GM10266 (cell line): ENCODE data around the gene EHD3.

Experiments used
- DNase-seq: peaks from one replicate; pipeline ENCODE4 v3.0.0; 2012; ENCODE audit errors: extremely low spot score
- TF ChIP-seq, protein P1 (sequence below): IDR thresholded peaks from 2 replicates; pipeline ENCODE4 v1.5.1; 2012; ENCODE audit warnings: mild to moderate bottlenecking, low read depth; ENCODE audit not compliant: control insufficient read depth, insufficient read depth; ENCODE audit errors: missing control alignments

EHD3 gene

DNA sequence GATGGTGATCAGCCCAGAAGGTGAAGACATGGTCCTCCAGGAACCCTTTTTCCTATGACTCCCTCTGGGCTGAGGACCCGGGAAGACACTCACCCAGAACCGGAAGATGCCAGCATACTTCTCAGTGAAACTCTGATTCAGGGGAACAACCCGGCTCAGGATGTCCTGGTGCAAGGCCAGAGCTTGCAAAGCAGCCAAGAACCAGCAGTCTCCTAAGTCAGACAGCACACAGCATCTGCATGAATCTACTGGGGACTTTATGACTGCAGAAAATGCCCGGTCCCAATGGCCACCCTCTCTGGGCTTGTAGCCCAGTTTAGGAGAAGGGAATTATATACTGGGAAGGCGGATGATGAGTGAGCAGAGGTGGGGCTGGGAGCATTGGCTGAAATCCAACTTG lies 31.9 kb upstream of the EHD3 start:
- TF ChIP-seq, protein P1, sequence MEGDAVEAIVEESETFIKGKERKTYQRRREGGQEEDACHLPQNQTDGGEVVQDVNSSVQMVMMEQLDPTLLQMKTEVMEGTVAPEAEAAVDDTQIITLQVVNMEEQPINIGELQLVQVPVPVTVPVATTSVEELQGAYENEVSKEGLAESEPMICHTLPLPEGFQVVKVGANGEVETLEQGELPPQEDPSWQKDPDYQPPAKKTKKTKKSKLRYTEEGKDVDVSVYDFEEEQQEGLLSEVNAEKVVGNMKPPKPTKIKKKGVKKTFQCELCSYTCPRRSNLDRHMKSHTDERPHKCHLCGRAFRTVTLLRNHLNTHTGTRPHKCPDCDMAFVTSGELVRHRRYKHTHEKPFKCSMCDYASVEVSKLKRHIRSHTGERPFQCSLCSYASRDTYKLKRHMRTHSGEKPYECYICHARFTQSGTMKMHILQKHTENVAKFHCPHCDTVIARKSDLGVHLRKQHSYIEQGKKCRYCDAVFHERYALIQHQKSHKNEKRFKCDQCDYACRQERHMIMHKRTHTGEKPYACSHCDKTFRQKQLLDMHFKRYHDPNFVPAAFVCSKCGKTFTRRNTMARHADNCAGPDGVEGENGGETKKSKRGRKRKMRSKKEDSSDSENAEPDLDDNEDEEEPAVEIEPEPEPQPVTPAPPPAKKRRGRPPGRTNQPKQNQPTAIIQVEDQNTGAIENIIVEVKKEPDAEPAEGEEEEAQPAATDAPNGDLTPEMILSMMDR, result no peak
- DNase-seq, result no peak

DNA sequence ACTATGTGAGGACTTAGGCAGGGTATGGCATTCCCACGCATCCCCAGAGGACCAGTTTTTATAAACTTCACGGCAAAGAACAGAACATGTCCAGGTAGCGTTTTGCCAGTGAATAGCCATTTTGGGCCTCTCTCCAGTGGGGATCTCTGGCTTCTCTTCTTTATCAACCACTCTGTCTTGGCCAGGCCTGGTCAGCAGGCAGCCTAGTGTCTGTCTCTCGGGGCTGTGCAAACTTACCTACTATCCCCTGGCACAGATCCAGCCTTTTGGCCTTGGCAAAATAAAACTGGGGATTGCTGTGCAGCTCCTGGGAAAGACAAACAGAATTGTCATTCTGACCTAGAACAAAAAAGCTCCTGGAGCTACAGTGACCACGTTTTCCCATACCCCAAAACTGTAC lies 31.1 kb upstream of the EHD3 start:
- TF ChIP-seq, protein P1, result no peak
- no peak for DNase-seq

DNA sequence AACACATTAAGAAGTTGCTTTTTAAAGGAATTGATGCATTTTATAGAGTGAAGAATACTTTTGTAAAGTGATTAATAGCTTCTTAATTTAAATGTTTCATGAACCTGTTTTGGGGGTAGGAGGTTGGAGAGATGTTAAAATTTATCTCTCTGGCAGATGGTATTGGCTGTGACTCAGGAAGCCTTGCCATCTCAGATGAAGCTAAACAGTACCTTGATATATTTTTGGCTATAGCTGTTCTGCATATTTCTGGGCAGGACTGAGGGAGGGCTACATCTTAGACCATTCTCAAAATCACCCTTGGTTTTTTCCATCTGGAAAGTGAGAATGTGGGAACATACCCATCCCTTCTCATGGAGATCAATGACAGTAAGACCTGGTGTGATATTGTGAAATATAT lies 30.0 kb upstream of the EHD3 start:
- DNase-seq, result no peak
- TF ChIP-seq, protein P1, result no peak

DNA sequence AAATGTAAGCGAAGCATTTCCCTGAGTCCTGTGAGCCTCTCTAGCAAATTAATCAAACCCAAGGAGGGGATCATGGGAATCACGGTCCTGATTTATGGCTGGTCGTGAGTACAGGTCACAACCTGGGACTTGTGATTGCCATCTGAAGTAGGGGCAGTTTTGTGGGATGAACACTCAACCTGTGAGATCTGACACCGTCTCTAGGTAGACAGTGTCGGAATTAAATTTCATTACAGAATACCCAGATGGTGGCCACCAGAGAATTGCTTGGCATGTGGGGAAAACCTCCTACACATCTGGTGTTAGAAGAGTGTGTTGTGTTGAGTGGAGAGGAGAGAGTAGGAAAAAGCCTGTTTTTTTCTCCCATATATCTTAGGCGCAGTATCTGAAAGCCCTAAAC lies 29.2 kb upstream of the EHD3 start:
- TF ChIP-seq, protein P1, result no peak
- no peak for DNase-seq

DNA sequence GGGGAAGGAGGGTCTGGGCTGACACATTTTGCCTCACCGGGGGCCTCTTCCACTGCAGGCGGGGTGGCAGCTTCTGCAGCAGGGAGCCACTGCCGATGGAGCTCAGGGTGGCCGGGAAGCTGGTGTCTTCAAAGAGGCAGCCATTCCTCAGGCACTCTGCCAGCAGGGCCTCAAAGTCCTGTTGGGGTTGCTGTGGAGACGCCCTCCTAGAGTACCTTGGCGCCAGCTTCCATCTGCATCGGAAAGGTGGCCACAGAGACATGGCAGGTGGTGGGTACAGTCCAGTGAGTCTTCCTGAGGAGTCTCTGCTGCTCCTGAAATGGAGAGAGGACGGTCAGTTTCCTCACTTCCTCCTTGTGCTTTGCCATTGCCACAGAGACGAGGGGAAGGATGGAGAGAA lies 28.8 kb upstream of the EHD3 start:
- DNase-seq, result no peak
- TF ChIP-seq, protein P1, result no peak

DNA sequence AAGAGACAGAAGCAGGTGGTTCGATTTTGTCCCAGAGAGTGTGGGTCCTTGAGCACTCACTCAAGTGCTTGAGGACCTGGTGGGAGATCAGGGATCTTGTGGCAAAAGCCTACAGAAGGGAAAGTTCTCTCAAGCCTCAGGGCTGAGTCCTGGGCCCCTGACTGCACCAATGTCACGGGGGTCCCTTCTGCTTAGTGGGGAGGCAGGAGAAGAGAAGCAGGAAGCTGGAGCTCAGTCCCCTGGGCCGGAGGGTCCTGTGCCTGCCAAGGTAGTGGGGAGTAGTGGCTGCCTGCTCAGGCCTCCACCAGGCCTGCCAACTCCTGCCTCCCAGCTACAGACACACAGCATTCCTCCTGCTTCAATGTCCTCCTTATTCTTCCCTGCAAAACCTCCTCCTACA lies 28.3 kb upstream of the EHD3 start:
- DNase-seq, result no peak
- TF ChIP-seq, protein P1, result no peak

DNA sequence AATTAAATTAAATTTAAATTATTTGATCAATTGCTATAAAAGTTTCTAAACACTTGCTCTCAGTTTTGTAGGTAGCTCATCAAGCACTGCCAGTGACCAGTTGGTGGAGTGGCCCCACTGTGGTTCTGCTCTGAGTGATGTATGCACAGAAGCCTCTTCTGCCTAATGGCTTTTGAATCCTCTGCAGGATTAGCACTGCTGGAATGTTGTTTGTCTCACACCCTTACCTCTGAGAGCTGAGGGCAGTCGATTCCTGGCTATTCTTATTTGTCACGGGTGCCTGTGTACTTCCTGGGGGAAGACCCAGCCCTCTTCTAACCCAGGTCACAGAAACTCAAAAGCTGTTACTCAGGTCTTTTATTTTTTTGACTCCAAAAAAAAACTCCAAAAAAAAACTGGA lies 26.2 kb upstream of the EHD3 start:
- DNase-seq, result no peak
- TF ChIP-seq, protein P1, result no peak
